Stomach (tissue), 4 donors: ENCODE data around the gene LRP10.

ENCODE experiments used
- CTCF ChIP-seq, 7 experiments: fragments of 450-650 bp in 4 of 7; fragments of 200-600 bp in 3 of 7; sonication (generic) in 3 of 7; IDR thresholded peaks; one replicate each; pipeline ENCODE4 v1.5.1; 2016 to 2019; ENCODE audit warnings: antibody characterized with exemption in 7 of 7, control low read depth in 2 of 7, mild to moderate bottlenecking in 1 of 7
- EP300 ChIP-seq: sonication (generic); formaldehyde crosslinking; IDR thresholded peaks from one replicate; pipeline ENCODE4 v1.6.1; 2017; ENCODE audit warnings: antibody characterized with exemption
- POLR2A ChIP-seq, 4 donors: fragments of 450-650 bp; IDR thresholded peaks; one replicate each; pipeline ENCODE4 v1.6.1; 2016; ENCODE audit warnings: antibody characterized with exemption in 4 of 4, control low read depth in 2 of 4, mild to moderate bottlenecking in 1 of 4, moderate library complexity in 1 of 4
- POLR2AphosphoS5 ChIP-seq, 3 donors: sonication (generic); formaldehyde crosslinking; IDR thresholded peaks; one replicate each; pipeline ENCODE4 v1.6.1; 2016; ENCODE audit warnings: antibody characterized with exemption in 3 of 3

GRCh38 chr14:22870811-22871223 is 723 bp upstream of the LRP10 start:
- TF ChIP-seq POLR2AphosphoS5 (IDR thresholded peaks at IDR 0.05) (peak in 1 of 3 donors; percentile 51), CTCF (IDR thresholded peaks at IDR 0.05) (no peak), POLR2A (IDR thresholded peaks at IDR 0.05) (no peak), EP300 (no peak)
